Cardiac fibroblast (primary cell): ENCODE results near the gene CFD.

Experiments
- DNase-seq, 2 donors: peaks; one replicate each; pipeline versions ENCODE4 v3.0.0 to v3.0.0-alpha.2; 2010; ENCODE audit warnings: low read depth in 2 of 2
- H3K4me3 ChIP-seq, 2 donors: replicated peaks in 1 of 2; 1 replicate in 1 of 2; 2 replicates in 1 of 2; pipeline ENCODE4 v1.5.1; 2011; ENCODE audit warnings: low read depth in 2 of 2, low read length in 2 of 2, mild to moderate bottlenecking in 2 of 2, moderate library complexity in 1 of 2
- CTCF ChIP-seq: IDR thresholded peaks from one replicate; pipeline ENCODE4 v1.5.1; 2011; ENCODE audit warnings: low read depth, mild to moderate bottlenecking, low read length, inconsistent platforms

CFD gene

DNA sequence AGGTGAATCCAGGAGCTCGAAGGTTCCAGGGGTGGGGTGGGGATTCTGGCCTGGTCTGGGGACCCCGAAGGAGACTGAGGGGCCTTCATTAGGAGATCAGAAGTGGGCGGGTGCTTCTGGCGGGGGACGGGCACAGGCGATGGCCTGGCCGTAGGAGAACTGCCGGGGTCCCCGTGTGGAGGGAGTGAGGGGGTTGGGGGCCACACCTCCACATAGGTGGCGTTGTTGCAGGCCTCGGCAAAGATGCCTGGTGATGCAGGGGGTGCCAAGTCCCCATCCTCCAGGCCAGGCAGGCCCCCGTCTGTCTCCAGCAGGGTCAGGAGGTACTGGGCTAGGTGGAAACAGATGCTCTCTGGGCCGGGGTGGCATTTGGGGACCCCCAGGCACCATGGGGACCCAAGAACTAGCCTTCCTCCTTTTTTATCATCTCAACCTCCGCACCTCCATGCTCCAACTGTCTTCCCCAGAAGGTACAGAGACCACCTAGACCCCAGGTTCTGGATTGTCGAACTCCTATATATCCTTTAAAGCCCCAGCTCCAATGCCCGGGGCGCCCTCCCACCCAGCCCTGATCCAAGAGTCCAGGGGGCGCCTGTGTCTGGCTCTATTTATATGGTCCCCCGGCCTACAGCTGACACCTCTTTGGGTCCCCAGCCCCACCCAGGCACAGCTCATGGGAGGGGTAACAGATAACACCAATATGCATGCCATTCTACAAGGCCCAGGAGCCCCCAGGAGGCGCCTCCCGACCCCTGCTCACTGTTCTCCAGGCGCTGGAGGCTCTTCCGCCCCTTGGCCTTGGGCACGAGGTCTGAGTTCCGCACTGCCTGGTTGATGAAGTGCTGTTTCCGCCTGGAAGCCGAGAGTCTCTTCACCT lies 42.0 kb downstream of the CFD start:
- H3K4me3 ChIP-seq = no peak overlapping the region
- DNase-seq = no peak
- no peak for TF ChIP-seq CTCF

DNA sequence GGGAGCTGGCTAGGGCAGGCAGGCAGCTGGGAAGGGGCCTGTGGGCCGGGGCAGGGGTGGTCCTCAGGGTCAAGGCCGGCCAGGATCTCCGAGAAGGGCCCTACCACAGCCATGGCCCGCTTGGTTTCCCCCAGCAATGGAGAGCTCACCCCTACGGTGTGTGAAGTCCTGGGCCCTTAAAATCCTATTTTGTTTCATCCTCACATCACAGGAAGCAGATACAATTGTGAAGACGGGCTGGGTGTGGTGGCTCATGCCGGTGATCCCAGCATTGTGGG lies 42.6 kb downstream of the CFD start:
- no peak for DNase-seq
- no peak overlapping the region for H3K4me3 ChIP-seq
- no peak for TF ChIP-seq CTCF

GRCh38 chr19:902446-903226 lies 43.2 kb downstream of the CFD start:
- DNase-seq = no peak
- H3K4me3 ChIP-seq = no peak overlapping the region
- no peak for TF ChIP-seq CTCF

DNA sequence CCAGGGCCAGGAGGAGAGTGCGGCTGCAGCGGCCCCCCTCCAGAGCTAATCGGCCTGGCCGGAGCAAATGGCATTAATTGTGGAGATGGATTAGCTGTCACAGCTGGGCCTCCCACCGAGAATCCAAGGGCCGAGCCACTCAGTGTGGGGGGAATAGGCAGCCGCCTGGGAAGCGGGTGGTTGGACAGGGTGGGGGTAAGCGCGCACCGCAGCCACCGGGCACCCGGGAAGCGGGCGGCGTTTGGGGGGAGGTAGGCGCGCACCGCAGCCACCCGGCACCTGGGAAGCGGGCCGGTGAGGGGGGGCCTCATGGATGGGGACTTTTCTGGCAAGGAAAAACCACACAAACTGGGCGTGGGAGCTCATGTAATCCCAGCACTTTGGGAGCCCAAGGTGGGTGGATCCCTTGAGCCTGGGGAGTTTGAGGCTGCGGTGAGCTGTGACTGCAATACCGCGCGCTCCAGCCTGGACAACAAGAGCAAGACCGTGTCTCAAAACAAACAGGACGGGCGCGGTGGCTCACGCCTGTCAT lies 43.9 kb downstream of the CFD start:
- no peak overlapping the region for H3K4me3 ChIP-seq
- no peak for DNase-seq
- no peak for TF ChIP-seq CTCF

GRCh38 chr19:904545-904944 lies 45.1 kb downstream of the CFD start:
- no peak for DNase-seq
- TF ChIP-seq CTCF = no peak
- no peak overlapping the region for H3K4me3 ChIP-seq

DNA sequence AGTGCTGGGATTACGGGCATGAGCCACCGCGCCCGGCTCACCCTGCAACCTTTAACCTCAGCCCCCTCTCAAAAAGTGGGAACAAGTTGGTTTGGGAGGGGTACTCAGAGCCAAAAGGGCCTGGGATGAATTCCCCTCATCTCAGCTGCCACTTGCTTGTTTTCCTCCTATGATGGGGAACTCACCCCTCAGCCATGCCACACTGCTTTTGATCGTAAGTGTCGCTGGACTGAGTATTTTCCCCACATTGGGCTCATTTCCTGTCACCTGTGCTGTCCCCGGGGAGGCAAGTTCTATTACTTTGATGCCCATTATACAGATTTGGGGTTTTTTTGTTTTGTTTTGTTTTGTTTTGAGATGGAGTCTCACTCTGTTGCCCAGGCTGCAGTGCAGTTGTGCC lies 47.0 kb downstream of the CFD start:
- H3K4me3 ChIP-seq = no peak overlapping the region
- no peak for TF ChIP-seq CTCF
- DNase-seq = no peak
